Cardiac muscle cell (in vitro differentiated cells and primary cell): ENCODE measurements around the gene NFKBIZ. TPM values are rescaled to one million over a fixed set of nuclear protein-coding genes. Genes with fewer than 3 reads are reported as not detected.

Source experiments
- DNase-seq, 2 donors: peaks; one replicate each; pipeline versions ENCODE4 v3.0.0 to v3.0.0-alpha.2; 2010 to 2017; ENCODE audit warnings: low read depth in 1 of 2, low spot score in 1 of 2
- H3K27ac ChIP-seq: fragments of 200-600 bp; sonication (generic); 2 replicates; pipeline ENCODE4 v1.5.1; 2016
- H3K27me3 ChIP-seq: fragments of 200-600 bp; sonication (generic); 2 replicates; pipeline ENCODE4 v1.6.0; 2016; ENCODE audit warnings: control low read depth
- H3K36me3 ChIP-seq: fragments of 200-600 bp; sonication (generic); 2 replicates; pipeline ENCODE4 v1.5.1; 2016; ENCODE audit warnings: control low read depth
- H3K4me1 ChIP-seq: fragments of 200-600 bp; sonication (generic); 2 replicates; pipeline ENCODE4 v1.8.1; 2017; ENCODE audit warnings: low read depth, mild to moderate bottlenecking, mixed run types
- H3K4me3 ChIP-seq: fragments of 200-600 bp; sonication (generic); 2 replicates; pipeline ENCODE4 v1.5.1; 2016; ENCODE audit warnings: mild to moderate bottlenecking
- H3K9me3 ChIP-seq: fragments of 200-600 bp; sonication (generic); 2 replicates; pipeline ENCODE4 v1.5.1; 2017; ENCODE audit warnings: low read depth, mild to moderate bottlenecking, control low read depth
- polyA plus RNA-seq: library from polyadenylated mRNA; unstranded; fragments of >200 nt; fragmentation: Nextera tagmentation; extraction: Ambion mirVana; gene quantifications from 2 replicates; pipeline ENCODE4 v1.2.1, GENCODE V29; 2016
- total RNA-seq: library from RNA; depleted of rRNA; stranded (reverse); fragments of >200 nt; gene quantifications from 2 replicates; pipeline ENCODE4 v1.2.3, GENCODE V29; 2016
- TF ChIP-seq, protein P1 (sequence below): IDR thresholded peaks from 2 replicates; pipeline ENCODE4 v1.5.1; 2012; ENCODE audit warnings: low read depth, mild to moderate bottlenecking, low read length

Gene NFKBIZ
- total and polyA plus RNA-seq, 2 experiments from 2014 or later: 15.4 to 86.5 TPM

DNA sequence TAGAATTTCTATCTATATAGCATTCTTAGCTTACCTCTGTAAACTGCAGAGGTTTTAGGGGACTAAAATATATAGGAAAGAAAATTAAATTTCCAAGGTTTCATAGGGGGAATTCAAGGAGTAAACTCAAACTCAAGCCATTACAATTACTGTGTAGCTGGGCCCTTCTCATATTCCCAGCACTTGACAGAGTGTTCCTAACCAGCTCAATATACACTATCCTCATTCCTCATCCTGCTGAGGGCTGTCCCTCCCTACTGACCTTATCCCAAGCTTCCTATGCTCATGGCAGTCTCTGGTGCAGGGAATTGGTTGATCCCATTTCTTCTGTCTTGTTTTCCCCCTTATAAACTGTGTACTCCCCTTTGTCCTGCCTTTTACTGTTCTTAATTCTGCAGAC lies 36.4 kb upstream of the NFKBIZ start:
- Histone ChIP-seq H3K27me3 (no peaks in the 10 kb centered on the region), H3K36me3 (no peaks in the 10 kb centered on the region), H3K4me1 (peaks cover 30% of the 10 kb centered on the region), H3K4me3 (no peak overlapping the region), H3K27ac (no peak overlapping the region), H3K9me3 (no peaks in the 10 kb centered on the region)
- TF ChIP-seq, protein P1, sequence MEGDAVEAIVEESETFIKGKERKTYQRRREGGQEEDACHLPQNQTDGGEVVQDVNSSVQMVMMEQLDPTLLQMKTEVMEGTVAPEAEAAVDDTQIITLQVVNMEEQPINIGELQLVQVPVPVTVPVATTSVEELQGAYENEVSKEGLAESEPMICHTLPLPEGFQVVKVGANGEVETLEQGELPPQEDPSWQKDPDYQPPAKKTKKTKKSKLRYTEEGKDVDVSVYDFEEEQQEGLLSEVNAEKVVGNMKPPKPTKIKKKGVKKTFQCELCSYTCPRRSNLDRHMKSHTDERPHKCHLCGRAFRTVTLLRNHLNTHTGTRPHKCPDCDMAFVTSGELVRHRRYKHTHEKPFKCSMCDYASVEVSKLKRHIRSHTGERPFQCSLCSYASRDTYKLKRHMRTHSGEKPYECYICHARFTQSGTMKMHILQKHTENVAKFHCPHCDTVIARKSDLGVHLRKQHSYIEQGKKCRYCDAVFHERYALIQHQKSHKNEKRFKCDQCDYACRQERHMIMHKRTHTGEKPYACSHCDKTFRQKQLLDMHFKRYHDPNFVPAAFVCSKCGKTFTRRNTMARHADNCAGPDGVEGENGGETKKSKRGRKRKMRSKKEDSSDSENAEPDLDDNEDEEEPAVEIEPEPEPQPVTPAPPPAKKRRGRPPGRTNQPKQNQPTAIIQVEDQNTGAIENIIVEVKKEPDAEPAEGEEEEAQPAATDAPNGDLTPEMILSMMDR: no peak
- no peak for DNase-seq

DNA sequence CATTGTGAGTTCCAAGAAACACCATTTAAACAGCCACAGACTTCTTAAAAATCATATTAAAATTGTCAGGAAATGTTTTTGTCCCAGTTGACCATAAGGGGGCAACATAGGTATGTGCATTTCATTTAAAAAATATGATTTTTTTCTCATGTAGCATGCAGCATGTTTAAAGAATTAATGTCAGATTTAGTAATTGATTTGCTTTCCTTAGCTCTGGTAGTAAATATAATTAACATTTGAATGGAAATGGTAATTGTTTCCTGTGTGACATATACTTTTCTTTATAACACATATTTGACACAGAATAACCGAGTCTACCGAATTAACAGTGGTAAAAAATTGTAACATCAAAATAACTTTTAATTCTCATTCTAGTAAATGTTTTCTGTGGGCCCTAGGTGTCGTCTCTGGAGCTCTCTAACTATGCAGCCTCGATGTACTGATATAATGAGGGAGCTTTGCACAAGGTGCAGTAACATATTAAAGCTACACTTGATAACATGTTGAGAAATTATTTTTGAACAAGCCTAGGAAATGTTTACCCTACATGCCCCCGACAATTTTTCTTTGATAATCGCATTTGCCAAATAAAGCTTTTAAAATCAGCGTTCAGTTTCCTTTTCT lies 35.4 kb upstream of the NFKBIZ start:
- H3K27me3 ChIP-seq: no peaks in the 10 kb centered on the region
- peaks cover 28% of the 10 kb centered on the region for H3K4me1 ChIP-seq
- no peak overlapping the region for H3K27ac ChIP-seq
- no peaks in the 10 kb centered on the region for H3K9me3 ChIP-seq
- TF ChIP-seq, protein P1: peak; percentile 52
- DNase-seq: peak in 1 of 2 donors; percentile 55
- H3K4me3 ChIP-seq: no peak overlapping the region
- H3K36me3 ChIP-seq: no peaks in the 10 kb centered on the region

DNA sequence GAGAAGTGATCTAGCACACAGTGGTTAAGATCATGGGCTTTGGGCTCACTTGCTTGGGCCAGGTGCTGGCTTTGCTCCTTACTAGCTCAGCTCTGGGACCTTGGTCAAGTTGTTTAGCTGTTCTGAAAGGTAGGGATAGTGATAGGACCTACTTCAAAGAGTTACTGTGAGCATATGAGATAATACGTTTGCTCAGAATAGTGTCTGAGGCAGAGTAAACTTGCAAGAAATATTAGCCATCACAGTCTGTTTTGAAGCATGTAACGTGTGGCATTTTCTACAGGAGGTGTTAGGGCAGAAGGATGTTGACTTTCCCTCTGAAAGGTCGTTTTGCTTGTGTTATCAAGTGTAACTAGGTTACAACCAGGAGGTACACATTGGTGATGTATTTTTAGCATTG lies 34.5 kb upstream of the NFKBIZ start:
- Histone ChIP-seq H3K27me3 (no peaks in the 10 kb centered on the region), H3K4me1 (peaks cover 21% of the 10 kb centered on the region), H3K4me3 (no peak overlapping the region), H3K9me3 (no peaks in the 10 kb centered on the region), H3K36me3 (no peaks in the 10 kb centered on the region), H3K27ac (no peak overlapping the region)
- TF ChIP-seq, protein P1: no peak
- no peak for DNase-seq

DNA sequence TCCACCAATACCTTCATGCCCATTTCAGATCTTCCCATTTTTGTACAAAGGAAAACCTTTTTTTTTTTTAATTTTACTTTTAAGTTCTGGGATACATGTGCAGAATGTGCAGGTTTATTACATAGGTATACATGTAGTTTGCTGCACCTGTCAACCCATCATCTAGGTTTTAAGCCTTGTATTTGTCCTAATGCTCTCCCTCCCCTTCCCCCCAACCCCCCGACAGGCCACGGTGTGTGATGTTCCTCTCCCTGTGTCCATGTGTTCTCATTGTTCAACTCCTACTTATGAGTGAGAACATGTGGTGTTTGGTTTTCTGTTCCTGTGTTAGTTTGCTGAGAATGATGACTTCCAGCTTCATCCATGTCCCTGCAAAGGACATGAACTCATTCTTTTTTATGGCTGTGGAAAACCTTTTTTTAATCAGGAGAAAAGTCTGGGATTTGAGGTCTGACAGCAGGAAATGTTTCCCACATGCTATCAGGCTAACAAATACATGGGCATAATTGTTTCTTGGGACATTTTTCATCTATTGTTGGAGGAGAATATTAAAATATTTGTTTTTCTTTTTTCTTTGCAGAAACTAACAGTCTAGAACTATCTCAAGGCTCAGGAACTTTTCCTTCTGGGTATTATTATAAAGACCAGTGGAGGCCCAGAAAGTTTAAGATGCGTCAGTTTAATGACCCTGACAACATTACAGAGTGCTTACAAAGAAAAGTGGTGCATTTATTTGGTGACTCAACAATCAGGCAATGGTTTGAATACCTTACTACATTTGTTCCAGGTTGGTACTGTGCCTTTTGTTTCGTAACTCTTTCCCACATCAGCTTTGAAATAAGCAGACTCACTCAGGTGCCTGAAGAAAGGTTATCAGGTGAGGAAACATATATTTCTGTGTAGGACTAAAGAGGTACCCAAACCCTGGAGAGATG lies 32.8 kb upstream of the NFKBIZ start:
- Histone ChIP-seq H3K27ac (peak overlapping the region; percentile 9), H3K4me3 (no peak overlapping the region), H3K36me3 (no peaks in the 10 kb centered on the region), H3K4me1 (peaks cover 17% of the 10 kb centered on the region), H3K27me3 (no peaks in the 10 kb centered on the region), H3K9me3 (no peaks in the 10 kb centered on the region)
- no peak for DNase-seq
- TF ChIP-seq, protein P1: no peak

DNA sequence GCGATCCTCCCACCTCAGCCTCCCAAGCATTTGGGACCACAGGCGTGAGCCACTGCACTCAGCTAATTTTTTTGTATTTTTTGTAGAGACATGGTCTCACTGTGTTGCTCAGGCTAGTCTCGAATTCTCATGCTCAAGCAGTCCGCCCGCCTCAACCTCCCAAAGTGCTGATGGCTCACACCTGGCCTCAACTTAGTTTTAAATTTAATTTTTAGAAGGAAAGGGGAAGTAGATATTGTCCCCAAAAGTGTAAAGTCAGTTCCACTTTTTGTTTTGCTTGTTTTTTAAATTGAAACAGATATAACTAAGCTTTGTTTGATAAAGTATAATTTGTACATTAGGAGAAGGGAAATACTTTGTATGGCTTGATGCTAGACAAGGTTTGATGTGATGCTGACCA lies 31.3 kb upstream of the NFKBIZ start:
- Histone ChIP-seq H3K27ac (no peak overlapping the region), H3K27me3 (no peaks in the 10 kb centered on the region), H3K9me3 (no peaks in the 10 kb centered on the region), H3K4me1 (peaks cover 17% of the 10 kb centered on the region), H3K4me3 (no peak overlapping the region), H3K36me3 (no peaks in the 10 kb centered on the region)
- TF ChIP-seq, protein P1: no peak
- no peak for DNase-seq
